ENCODE measurements around the gene GPR87.
A peak's percentile ranks its signal among the peaks of the same experiment; 100 is the strongest.

GPR87 gene

GRCh38 chr3:151315846-151316245 lies 774 bp downstream of the GPR87 start:
- no peak for DNase-seq (ENCODE audit: low spot score)

- DNase-seq (ENCODE audit: low spot score): no peak
These were observed 1.5 kb downstream of the GPR87 start for GRCh38 chr3:151315136-151315535.

GRCh38 chr3:151314593-151314992 lies 2.0 kb downstream of the GPR87 start:
- DNase-seq (ENCODE audit: low spot score): no peak

GRCh38 chr3:151314137-151314536 lies 2.5 kb downstream of the GPR87 start:
- DNase-seq (ENCODE audit: low spot score): no peak

DNA sequence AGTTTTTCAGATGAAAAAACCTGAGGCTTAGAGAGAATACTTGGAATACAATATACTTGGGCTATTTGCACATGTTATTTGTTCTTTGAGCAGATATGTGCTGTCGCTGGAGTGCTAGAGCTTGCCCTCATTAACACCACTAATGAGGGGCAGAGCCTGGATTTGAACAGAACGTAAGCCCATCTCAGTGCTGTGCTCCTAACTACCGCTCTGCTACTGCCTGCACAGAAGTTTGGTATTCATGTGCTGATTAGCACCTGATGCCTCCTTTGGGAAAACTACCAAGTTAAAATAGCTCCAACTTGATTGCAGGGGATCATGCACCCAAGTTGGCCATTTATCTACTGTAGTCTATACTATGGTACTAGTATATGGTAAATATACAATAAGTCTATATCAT lies 3.6 kb downstream of the GPR87 start:
- DNase-seq (ENCODE audit: low spot score): no peak

DNA sequence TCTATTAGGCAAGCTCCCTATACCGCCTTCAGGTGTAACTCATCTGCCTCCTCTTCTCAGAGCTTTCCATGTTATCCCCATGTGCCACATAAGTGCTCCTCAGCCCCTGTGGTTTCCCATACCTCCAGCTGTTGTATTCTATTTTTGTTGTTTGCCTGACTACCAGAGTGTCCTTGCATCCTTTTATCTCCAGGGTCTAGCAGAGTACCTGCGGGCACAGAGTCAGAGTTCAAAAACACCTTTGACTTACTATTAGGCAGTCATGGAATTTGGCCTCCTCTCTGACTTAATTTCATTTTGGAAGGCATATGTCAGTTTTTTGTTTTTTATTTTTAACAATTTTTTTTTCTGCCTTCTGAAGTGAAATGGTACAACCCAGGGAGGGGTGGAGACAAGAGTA lies 7.1 kb downstream of the GPR87 start:
- no peak for DNase-seq (ENCODE audit: low spot score)

- no peak for DNase-seq (ENCODE audit: low spot score)
These were observed 8.8 kb downstream of the GPR87 start for GRCh38 chr3:151307583-151308488.

DNA sequence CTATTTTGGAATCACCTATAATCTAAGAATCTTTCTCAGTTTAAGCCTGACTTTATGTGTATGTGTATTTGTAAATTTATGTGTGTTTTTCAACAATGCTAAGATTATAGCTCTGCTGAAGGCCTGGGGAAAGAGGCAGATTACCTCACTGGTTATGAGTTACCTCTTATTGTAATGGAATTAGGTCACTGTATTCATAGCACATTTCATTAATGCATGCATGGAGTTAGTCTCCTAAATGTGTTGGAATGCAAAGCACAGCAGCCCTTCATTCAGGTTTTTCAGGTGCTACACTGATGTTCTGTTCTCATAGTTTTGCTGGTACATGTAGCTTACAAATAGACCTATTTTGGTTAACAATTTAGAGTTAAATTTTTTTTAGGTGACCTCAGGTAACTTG lies 9.5 kb downstream of the GPR87 start:
- no peak for DNase-seq (ENCODE audit: low spot score)

GRCh38 chr3:151306168-151306810 lies 10.3 kb downstream of the GPR87 start:
- no peak for DNase-seq (ENCODE audit: low spot score)

DNA sequence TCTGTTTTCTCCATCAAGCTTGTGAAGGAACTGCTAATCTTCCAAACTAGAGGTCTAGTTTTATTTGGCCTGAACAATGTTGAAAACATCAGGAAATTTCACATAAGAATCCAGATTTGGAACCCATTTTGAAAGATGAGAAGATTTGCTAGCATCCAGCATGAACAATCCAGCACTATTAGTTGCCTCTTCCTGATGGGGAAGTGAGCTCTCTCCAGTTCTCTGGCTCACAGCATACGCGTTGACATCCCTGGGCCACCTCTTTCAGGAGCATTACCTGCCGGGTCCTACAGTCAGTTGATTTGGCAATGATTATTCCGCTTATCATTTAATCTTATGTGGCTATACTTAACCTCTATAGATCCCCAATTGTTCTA lies 10.9 kb downstream of the GPR87 start:
- no peak for DNase-seq (ENCODE audit: low spot score)

- no peak for DNase-seq (ENCODE audit: low spot score)
These were observed 11.4 kb downstream of the GPR87 start for GRCh38 chr3:151305060-151305774.

DNA sequence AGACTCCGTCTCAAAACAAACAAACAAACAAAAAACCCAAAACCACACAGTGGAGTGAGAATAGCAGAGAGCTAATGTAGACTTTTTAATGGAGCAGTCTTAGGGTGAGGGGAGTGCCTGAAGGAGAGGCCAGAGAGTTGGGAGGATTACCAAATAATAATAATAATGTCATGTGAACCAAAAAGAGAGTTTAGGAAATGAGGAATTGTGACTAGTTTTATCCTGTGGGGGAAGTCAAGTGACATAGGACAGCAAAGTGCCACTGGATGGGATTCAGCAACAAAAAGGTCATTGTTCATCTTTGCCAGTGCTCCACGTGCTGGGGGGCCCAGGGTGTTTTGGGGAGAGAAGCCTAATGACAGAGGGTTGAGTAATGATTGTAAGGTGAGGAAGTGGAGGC lies 12.9 kb downstream of the GPR87 start:
- DNase-seq (ENCODE audit: low spot score): no peak

GRCh38 chr3:151301787-151302186 lies 14.8 kb downstream of the GPR87 start:
- no peak for DNase-seq (ENCODE audit: low spot score)

GRCh38 chr3:151300539-151300938 lies 16.1 kb downstream of the GPR87 start:
- no peak for DNase-seq (ENCODE audit: low spot score)

DNA sequence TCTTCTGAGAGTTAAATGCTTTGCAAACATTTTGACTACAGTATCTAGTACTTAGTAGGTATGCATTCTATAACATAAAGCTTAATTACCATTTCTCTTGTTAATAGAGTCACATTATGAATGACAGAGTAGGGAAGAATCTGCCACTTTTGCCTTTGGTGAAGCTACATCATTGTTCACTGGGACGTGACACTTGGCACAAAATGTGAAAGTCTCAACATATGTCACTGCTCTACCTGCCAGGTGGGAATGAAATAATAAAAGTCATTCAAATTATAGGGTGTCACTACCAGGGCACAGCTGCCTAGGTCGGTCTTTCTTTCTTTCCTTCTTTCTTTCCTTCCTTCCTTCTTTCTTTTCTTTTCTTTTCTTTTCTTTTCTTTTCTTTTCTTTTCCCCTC lies 17.6 kb downstream of the GPR87 start:
- no peak for DNase-seq (ENCODE audit: low spot score)

DNA sequence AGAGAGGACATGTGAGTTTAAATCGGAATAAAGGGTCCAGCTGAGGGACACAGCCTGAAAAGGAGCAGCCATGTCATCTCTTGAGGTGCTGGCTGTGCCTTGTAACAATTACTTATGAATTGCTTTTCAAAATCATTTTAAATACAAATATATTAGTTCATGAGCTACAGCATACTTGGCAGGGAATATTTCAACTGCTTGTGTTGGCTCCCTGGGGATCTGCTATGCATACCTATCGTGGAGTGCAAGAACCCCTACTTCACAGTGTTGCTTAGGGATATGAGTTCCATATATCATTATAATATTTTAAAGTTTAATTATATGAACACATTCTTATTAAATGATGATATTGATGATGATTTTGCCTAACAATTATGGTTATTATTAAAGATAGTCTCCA lies 19.2 kb downstream of the GPR87 start:
- no peak for DNase-seq (ENCODE audit: low spot score)

DNA sequence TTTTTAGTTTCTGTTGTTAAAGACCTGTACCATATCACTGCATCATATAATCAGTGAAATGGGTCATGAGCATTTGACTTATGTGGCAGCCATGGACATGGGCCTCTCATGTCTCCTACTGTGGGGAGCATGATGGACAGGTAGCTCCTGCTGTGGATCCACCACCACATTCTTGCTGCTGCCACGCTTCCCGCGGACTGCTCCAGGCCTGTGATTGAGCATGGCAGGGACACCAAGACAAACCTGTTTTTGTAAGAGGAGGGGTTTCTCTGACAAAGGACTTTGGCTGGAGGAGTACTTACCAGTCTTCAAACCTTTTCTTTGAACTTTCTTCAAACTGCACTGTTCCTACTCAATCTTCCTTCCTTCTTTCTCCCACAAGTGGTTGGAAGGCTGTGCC lies 20.4 kb downstream of the GPR87 start:
- DNase-seq (ENCODE audit: low spot score): no peak

GRCh38 chr3:151293127-151293526 lies 23.5 kb downstream of the GPR87 start:
- no peak for DNase-seq (ENCODE audit: low spot score)

DNA sequence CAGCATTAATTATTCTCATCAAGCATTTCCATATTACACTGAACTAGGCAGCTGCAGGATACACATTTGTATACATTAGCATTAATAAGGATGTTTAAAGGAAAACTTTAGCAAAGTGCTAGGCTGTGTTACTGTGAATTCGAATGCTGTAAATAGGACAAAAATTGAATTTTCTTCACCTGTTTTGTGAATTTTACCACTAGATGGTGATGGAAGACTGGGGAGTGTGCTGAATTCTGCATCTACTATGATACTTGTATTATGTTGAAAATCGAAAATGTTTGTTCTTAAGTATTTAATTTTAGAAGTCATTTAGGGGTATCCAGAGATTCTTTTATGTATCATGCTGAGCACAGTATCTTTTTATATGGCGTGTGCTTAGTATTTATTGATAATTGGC lies 25.9 kb downstream of the GPR87 start:
- peak; percentile 20 for DNase-seq (ENCODE audit: low spot score)

DNA sequence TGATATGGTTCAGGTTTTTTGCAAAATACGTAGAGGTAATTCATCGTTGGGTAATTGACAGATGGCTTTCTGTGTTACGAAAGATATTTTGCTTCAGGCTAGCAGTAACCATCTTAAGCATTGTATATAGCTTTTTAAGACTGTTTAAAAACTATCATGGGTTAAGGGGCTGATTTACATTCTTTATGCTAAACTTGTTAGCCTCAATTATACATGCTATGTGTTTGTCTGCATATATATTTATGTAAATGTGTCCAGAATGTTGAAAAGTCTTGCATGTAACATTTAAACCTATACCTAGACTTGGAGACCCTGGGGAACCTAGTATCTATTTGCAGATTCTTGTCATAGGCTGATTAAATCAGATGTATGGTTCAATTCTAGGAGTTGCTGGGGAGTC lies 27.2 kb downstream of the GPR87 start:
- no peak for DNase-seq (ENCODE audit: low spot score)

DNA sequence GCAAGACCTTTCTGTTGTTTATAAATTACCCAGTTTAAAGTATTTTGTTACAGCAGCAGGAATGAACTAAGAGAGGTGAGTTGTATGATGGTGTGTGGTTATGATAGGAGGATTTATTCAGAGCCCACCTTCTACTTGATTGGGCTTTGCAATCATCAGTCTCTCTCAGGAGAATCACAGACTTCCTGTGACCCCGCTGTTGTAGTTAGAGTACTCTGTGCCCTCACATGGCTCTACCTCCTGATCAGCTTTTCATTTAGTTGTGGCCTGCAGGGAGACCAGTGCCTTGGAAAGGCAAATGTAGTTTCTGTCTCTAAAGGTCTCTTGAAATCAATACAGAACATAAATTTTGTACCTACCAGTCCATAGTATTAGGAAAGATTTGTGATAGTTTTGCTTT lies 30.7 kb downstream of the GPR87 start:
- DNase-seq (ENCODE audit: low spot score): no peak

DNA sequence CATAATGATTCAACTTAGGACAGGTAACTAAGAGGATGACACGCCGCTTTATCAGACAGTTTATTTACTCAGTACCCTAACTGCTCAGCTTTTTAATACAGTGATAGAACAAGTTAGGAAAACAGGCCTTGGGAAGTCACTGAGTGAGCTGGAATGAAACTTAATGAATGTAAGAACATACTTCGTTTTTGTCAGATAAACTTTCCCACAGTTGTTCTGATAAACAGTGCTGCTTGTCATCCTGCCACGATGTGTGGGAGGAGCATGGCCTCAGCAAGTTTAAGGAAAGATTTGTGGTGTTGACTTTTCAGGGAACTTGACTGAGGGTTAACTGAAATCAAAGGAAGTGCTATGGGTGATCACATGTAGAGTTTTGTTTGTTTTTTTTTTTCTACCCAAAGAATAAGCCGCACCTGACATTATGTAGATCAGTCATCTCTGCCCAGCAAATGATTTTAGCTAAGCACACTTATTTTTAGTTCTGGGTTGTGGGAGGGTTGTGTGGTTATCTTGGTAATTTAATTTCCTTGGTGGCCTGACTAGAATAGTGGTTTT lies 32.6 kb downstream of the GPR87 start:
- no peak for DNase-seq (ENCODE audit: low spot score)

GRCh38 chr3:151283387-151283786 lies 33.2 kb downstream of the GPR87 start:
- DNase-seq (ENCODE audit: low spot score): no peak
